ENCODE results near the gene MSL3B.

MSL3B gene

GRCh38 chr2:233846387-233847247 is 21.6 kb downstream of the MSL3B start:
- Histone ChIP-seq H3K9me3 (ENCODE audit: control insufficient read depth in 2 of 2, low read length in 2 of 2) (no peaks in the 10 kb centered on the region), H3K4me3 (ENCODE audit: low read length in 2 of 2) (no peak overlapping the region), H3K36me3 (ENCODE audit: control insufficient read depth in 2 of 2, insufficient read depth in 2 of 2, low read length in 2 of 2) (peaks cover 0 to 11% of the 10 kb centered on the region in 2 donors), H3K27ac (ENCODE audit: low read depth in 2 of 2, low read length in 2 of 2) (no peak overlapping the region), H3K4me1 (ENCODE audit: control insufficient read depth in 2 of 2, insufficient read depth in 2 of 2, low read length in 2 of 2) (no peaks in the 10 kb centered on the region), H3K27me3 (ENCODE audit: control insufficient read depth in 2 of 2, insufficient read depth in 2 of 2, low read length in 2 of 2) (no peaks in the 10 kb centered on the region), H3K9ac (ENCODE audit: low read depth in 1 of 2, low read length in 2 of 2) (no peak overlapping the region)

DNA sequence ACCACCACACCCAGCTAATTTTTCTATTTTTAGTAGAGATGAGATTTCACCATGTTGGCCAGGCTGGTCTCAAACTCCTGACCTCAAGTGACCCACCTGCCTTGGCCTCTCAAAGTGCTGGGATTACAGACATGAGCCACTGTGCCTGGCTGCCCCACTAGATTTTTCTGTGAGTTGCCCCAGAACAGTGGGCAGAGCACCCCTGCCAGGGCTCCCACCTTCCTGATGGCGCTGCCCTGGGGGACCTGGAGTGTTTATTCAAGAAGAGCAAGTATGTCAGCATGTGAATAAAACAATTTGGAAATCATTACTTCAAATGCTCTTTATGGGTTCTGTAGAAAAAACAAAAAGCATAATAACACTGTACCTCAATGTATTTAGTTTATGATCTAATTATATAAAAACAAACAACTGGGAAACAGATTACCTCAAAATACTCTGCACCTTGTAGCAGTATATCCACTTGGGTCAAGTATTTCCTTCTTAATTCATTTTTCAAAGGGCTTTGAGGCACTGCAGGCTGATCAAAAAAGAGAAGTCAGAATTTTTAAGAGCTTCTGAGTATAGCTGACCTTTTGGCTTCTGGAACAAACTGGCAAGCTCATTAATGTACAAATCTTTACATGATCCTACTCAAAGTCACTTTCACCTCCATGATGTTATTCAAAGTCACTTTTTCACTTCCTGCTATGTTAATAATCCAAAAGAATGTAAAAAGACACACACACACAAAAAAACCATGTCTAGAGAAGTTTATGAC is 22.7 kb downstream of the MSL3B start:
- Histone ChIP-seq H3K27ac (ENCODE audit: low read depth in 2 of 2, low read length in 2 of 2) (no peak overlapping the region), H3K4me3 (ENCODE audit: low read length in 2 of 2) (no peak overlapping the region), H3K4me1 (ENCODE audit: control insufficient read depth in 2 of 2, insufficient read depth in 2 of 2, low read length in 2 of 2) (no peaks in the 10 kb centered on the region), H3K27me3 (ENCODE audit: control insufficient read depth in 2 of 2, insufficient read depth in 2 of 2, low read length in 2 of 2) (no peaks in the 10 kb centered on the region), H3K9me3 (ENCODE audit: control insufficient read depth in 2 of 2, low read length in 2 of 2) (no peaks in the 10 kb centered on the region), H3K36me3 (ENCODE audit: control insufficient read depth in 2 of 2, insufficient read depth in 2 of 2, low read length in 2 of 2) (peaks cover 0 to 11% of the 10 kb centered on the region in 2 donors), H3K9ac (ENCODE audit: low read depth in 1 of 2, low read length in 2 of 2) (no peak overlapping the region)

DNA sequence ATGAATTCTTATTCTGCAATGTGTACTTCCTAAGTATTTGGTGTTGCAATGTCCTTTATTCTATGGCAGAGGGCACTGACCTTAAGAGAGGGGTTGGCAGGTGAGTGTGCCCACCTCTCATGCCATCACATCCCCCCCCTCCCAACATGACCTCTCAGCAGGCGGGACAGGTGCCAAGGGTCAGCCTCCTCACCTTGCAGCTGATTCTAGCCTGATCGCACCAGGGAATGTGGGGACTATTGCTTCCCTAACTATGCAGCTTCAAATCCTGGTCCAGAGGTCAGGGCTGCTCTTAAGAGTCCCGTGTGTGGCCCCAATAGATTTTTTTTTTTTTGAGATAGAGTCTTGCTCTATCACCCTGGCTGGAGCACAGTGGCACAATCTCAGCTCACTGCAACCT is 23.4 kb downstream of the MSL3B start:
- Histone ChIP-seq H3K4me1 (ENCODE audit: control insufficient read depth in 2 of 2, insufficient read depth in 2 of 2, low read length in 2 of 2) (no peaks in the 10 kb centered on the region), H3K9ac (ENCODE audit: low read depth in 1 of 2, low read length in 2 of 2) (no peak overlapping the region), H3K27ac (ENCODE audit: low read depth in 2 of 2, low read length in 2 of 2) (no peak overlapping the region), H3K27me3 (ENCODE audit: control insufficient read depth in 2 of 2, insufficient read depth in 2 of 2, low read length in 2 of 2) (no peaks in the 10 kb centered on the region), H3K9me3 (ENCODE audit: control insufficient read depth in 2 of 2, low read length in 2 of 2) (no peaks in the 10 kb centered on the region), H3K4me3 (ENCODE audit: low read length in 2 of 2) (no peak overlapping the region), H3K36me3 (ENCODE audit: control insufficient read depth in 2 of 2, insufficient read depth in 2 of 2, low read length in 2 of 2) (peaks cover 0 to 16% of the 10 kb centered on the region in 2 donors)

GRCh38 chr2:233844064-233844807 is 23.9 kb downstream of the MSL3B start:
- Histone ChIP-seq H3K9me3 (ENCODE audit: control insufficient read depth in 2 of 2, low read length in 2 of 2) (no peaks in the 10 kb centered on the region), H3K4me3 (ENCODE audit: low read length in 2 of 2) (no peak overlapping the region), H3K27me3 (ENCODE audit: control insufficient read depth in 2 of 2, insufficient read depth in 2 of 2, low read length in 2 of 2) (no peaks in the 10 kb centered on the region)

GRCh38 chr2:233841183-233841582 is 27.0 kb downstream of the MSL3B start:
- Histone ChIP-seq H3K4me3 (ENCODE audit: low read length in 2 of 2) (no peak overlapping the region), H3K36me3 (ENCODE audit: control insufficient read depth in 2 of 2, insufficient read depth in 2 of 2, low read length in 2 of 2) (peaks cover 0 to 16% of the 10 kb centered on the region in 2 donors), H3K4me1 (ENCODE audit: control insufficient read depth in 2 of 2, insufficient read depth in 2 of 2, low read length in 2 of 2) (no peaks in the 10 kb centered on the region), H3K27me3 (ENCODE audit: control insufficient read depth in 2 of 2, insufficient read depth in 2 of 2, low read length in 2 of 2) (no peaks in the 10 kb centered on the region), H3K9me3 (ENCODE audit: control insufficient read depth in 2 of 2, low read length in 2 of 2) (no peaks in the 10 kb centered on the region), H3K9ac (ENCODE audit: low read depth in 1 of 2, low read length in 2 of 2) (no peak overlapping the region), H3K27ac (ENCODE audit: low read depth in 2 of 2, low read length in 2 of 2) (no peak overlapping the region)

More at GRCh38 chr2:233844064-233844807, 23.9 kb downstream of the MSL3B start:
- H3K36me3 ChIP-seq (ENCODE audit: control insufficient read depth in 2 of 2, insufficient read depth in 2 of 2, low read length in 2 of 2), result peaks cover 0 to 18% of the 10 kb centered on the region in 2 donors
- H3K4me1 ChIP-seq (ENCODE audit: control insufficient read depth in 2 of 2, insufficient read depth in 2 of 2, low read length in 2 of 2), result no peaks in the 10 kb centered on the region
- no peak overlapping the region for H3K9ac ChIP-seq (ENCODE audit: low read depth in 1 of 2, low read length in 2 of 2)
- no peak overlapping the region for H3K27ac ChIP-seq (ENCODE audit: low read depth in 2 of 2, low read length in 2 of 2)

DNA sequence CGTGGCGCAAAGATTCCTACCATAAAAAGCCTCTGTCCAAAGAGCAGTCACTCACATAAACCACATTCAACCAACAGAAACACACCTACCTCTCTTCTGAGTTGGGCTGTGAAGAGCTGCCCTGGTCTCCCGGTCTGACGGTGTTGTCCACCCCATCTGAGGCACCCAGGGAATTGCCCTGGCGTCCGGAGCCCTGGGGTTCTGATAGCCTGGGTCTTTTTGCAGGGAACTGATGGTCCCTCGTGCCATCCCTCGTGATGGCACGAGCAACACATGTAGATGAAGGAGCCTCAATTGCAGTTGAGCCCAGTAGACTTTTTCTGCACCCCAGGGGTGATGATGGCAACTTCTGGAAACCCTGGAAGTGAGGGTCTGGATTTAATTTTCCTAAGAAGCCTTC is 27.7 kb downstream of the MSL3B start:
- no peaks in the 10 kb centered on the region for H3K27me3 ChIP-seq (ENCODE audit: control insufficient read depth in 2 of 2, insufficient read depth in 2 of 2, low read length in 2 of 2)
- no peak overlapping the region for H3K4me3 ChIP-seq (ENCODE audit: low read length in 2 of 2)
- no peak overlapping the region for H3K9ac ChIP-seq (ENCODE audit: low read depth in 1 of 2, low read length in 2 of 2)
- peaks cover 0 to 16% of the 10 kb centered on the region in 2 donors for H3K36me3 ChIP-seq (ENCODE audit: control insufficient read depth in 2 of 2, insufficient read depth in 2 of 2, low read length in 2 of 2)
- no peaks in the 10 kb centered on the region for H3K9me3 ChIP-seq (ENCODE audit: control insufficient read depth in 2 of 2, low read length in 2 of 2)
- H3K4me1 ChIP-seq (ENCODE audit: control insufficient read depth in 2 of 2, insufficient read depth in 2 of 2, low read length in 2 of 2), result no peaks in the 10 kb centered on the region
- H3K27ac ChIP-seq (ENCODE audit: low read depth in 2 of 2, low read length in 2 of 2), result no peak overlapping the region

DNA sequence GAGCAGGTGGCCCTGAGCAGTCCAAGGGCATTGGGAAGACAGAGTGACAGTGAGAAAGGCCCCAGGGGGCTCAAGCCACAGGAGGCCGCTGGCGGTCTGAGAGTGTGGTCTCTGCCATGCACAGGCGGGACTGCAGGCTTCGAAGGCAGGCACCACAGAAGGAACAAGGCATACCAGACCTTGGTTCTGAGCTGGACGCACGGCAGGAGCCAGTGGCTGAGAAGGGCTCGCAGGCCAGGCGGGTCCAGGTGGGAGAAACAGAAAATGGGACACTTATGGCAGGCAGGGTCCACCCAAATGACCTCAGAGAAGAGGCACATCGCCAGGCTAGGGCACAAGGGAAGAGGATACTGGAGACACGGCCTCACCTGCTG is 28.8 kb downstream of the MSL3B start:
- no peaks in the 10 kb centered on the region for H3K27me3 ChIP-seq (ENCODE audit: control insufficient read depth in 2 of 2, insufficient read depth in 2 of 2, low read length in 2 of 2)
- no peak overlapping the region for H3K27ac ChIP-seq (ENCODE audit: low read depth in 2 of 2, low read length in 2 of 2)
- no peak overlapping the region for H3K9ac ChIP-seq (ENCODE audit: low read depth in 1 of 2, low read length in 2 of 2)
- no peak overlapping the region for H3K4me3 ChIP-seq (ENCODE audit: low read length in 2 of 2)
- no peaks in the 10 kb centered on the region for H3K9me3 ChIP-seq (ENCODE audit: control insufficient read depth in 2 of 2, low read length in 2 of 2)
- H3K4me1 ChIP-seq (ENCODE audit: control insufficient read depth in 2 of 2, insufficient read depth in 2 of 2, low read length in 2 of 2), result no peaks in the 10 kb centered on the region
- H3K36me3 ChIP-seq (ENCODE audit: control insufficient read depth in 2 of 2, insufficient read depth in 2 of 2, low read length in 2 of 2), result peaks cover 0 to 16% of the 10 kb centered on the region in 2 donors

- H3K36me3 ChIP-seq (ENCODE audit: control insufficient read depth in 2 of 2, insufficient read depth in 2 of 2, low read length in 2 of 2), result peaks cover 0 to 12% of the 10 kb centered on the region in 2 donors
- no peak overlapping the region for H3K9ac ChIP-seq (ENCODE audit: low read depth in 1 of 2, low read length in 2 of 2)
- H3K4me1 ChIP-seq (ENCODE audit: control insufficient read depth in 2 of 2, insufficient read depth in 2 of 2, low read length in 2 of 2), result no peaks in the 10 kb centered on the region
- H3K4me3 ChIP-seq (ENCODE audit: low read length in 2 of 2), result no peak overlapping the region
- no peaks in the 10 kb centered on the region for H3K9me3 ChIP-seq (ENCODE audit: control insufficient read depth in 2 of 2, low read length in 2 of 2)
- no peaks in the 10 kb centered on the region for H3K27me3 ChIP-seq (ENCODE audit: control insufficient read depth in 2 of 2, insufficient read depth in 2 of 2, low read length in 2 of 2)
- H3K27ac ChIP-seq (ENCODE audit: low read depth in 2 of 2, low read length in 2 of 2), result no peak overlapping the region
Observed at GRCh38 chr2:233838726-233839446, 29.3 kb downstream of the MSL3B start.

DNA sequence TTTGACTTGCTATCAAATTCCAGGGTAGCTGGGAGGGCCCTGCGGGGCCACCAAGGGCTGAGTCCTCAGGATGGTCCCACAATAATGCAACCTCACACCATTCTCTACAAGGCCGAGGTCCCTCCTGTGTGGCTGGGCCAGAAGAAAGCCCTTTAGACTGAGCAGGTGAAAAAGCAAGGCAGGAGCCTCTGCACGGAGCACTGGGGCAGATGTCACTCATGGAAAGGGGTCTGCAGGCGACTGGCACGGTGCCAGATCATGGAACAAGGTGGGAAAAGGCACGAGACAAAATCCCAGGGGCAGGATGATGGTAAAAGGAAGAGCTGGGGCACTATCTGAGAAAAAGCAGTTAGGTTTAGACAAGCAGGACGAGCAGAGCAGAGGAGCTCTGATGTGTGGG is 29.9 kb downstream of the MSL3B start:
- H3K4me1 ChIP-seq (ENCODE audit: control insufficient read depth in 2 of 2, insufficient read depth in 2 of 2, low read length in 2 of 2), result no peaks in the 10 kb centered on the region
- H3K9me3 ChIP-seq (ENCODE audit: control insufficient read depth in 2 of 2, low read length in 2 of 2), result no peaks in the 10 kb centered on the region
- H3K36me3 ChIP-seq (ENCODE audit: control insufficient read depth in 2 of 2, insufficient read depth in 2 of 2, low read length in 2 of 2), result peaks cover 0 to 10% of the 10 kb centered on the region in 2 donors
- no peak overlapping the region for H3K27ac ChIP-seq (ENCODE audit: low read depth in 2 of 2, low read length in 2 of 2)
- no peak overlapping the region for H3K9ac ChIP-seq (ENCODE audit: low read depth in 1 of 2, low read length in 2 of 2)
- no peaks in the 10 kb centered on the region for H3K27me3 ChIP-seq (ENCODE audit: control insufficient read depth in 2 of 2, insufficient read depth in 2 of 2, low read length in 2 of 2)
- H3K4me3 ChIP-seq (ENCODE audit: low read length in 2 of 2), result no peak overlapping the region

Measured in mucosa of rectum (tissue), 2 donors.